Neural progenitor cell (in vitro differentiated cells): ENCODE data around the gene PRSS50.

Experiments
- EZH2 ChIP-seq: fragments of 200-600 bp; sonication (generic); IDR thresholded peaks from 2 replicates; pipeline ENCODE4 v1.6.1; 2017; ENCODE audit warnings: antibody characterized with exemption, mild to moderate bottlenecking, moderate library complexity
- EZH2phosphoT487 ChIP-seq: fragments of 200-600 bp; sonication (generic); IDR thresholded peaks from 2 replicates; pipeline ENCODE4 v1.6.1; 2017; ENCODE audit warnings: antibody characterized with exemption
- TF ChIP-seq, protein P1 (sequence below): fragments of 200-600 bp; sonication (generic); IDR thresholded peaks from 2 replicates; pipeline ENCODE4 v1.5.1; 2017; ENCODE audit warnings: antibody characterized with exemption, mild to moderate bottlenecking

DNA sequence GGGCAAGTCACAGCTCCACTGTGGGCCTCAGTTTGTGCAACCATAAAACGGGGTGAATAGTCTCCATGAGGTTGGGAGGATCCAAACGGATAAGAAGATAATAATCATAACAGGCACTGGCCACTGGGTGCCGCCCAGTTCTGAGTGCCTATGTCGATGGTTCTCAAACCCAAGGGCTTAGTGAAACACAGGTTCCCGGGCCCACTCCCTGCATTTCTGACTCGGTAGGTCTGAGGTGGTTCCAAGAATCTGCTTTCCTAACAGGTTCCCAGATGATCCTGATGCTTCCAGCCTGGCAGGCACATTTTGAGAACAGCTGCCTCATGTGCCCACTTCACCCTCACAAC lies 45.3 kb downstream of the PRSS50 start:
- TF ChIP-seq, protein P1, sequence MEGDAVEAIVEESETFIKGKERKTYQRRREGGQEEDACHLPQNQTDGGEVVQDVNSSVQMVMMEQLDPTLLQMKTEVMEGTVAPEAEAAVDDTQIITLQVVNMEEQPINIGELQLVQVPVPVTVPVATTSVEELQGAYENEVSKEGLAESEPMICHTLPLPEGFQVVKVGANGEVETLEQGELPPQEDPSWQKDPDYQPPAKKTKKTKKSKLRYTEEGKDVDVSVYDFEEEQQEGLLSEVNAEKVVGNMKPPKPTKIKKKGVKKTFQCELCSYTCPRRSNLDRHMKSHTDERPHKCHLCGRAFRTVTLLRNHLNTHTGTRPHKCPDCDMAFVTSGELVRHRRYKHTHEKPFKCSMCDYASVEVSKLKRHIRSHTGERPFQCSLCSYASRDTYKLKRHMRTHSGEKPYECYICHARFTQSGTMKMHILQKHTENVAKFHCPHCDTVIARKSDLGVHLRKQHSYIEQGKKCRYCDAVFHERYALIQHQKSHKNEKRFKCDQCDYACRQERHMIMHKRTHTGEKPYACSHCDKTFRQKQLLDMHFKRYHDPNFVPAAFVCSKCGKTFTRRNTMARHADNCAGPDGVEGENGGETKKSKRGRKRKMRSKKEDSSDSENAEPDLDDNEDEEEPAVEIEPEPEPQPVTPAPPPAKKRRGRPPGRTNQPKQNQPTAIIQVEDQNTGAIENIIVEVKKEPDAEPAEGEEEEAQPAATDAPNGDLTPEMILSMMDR: no peak
- TF ChIP-seq EZH2 (no peak), EZH2phosphoT487 (no peak)
